GM12892 (cell line): Measurements from ENCODE around the gene HOXA3.

Source experiments
- POLR2A ChIP-seq: IDR thresholded peaks from 2 replicates; pipeline ENCODE4 v1.6.1; 2011; ENCODE audit warnings: low read depth, low read length, control low read depth
- POLR2AphosphoS5 ChIP-seq: IDR thresholded peaks from 2 replicates; pipeline ENCODE4 v1.6.1; 2011; ENCODE audit warnings: low read depth, low read length, control low read depth
- TAF1 ChIP-seq: IDR thresholded peaks from 2 replicates; pipeline ENCODE4 v1.6.1; 2011; ENCODE audit warnings: low read depth, mild to moderate bottlenecking, control low read depth, low read length, borderline replicate concordance

DNA sequence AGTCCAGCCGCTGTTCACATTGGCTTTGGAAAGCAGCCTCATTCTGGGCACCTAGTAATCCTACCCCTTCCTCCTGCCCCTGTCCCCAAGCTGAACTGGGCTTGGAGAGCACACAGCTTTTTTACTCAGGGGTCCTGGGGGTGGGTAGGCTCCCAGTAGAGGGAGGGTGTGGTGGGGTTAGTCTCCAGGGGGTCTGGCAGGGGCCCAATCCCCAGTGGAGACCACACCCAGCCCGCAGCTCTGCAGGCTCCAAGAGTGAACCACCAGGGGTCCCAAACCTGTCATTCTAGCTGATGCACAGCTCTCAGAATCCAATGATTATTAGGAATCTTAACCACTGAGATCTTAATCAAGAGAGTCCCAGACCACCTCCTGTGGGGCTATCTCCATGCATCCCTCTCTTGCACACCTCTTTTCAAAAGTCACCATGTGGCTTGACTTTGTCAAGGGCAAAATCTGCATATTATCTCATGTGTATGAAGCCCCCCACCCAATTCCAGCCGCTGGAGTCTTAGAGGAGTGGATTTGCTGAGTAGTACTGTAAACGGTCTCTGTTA is 30.0 kb upstream of the HOXA3 start:
- TF ChIP-seq TAF1 (no peak), POLR2AphosphoS5 (no peak), POLR2A (no peak)
